Neural cell (in vitro differentiated cells): ENCODE measurements around the gene CDH8. TPM values are rescaled to one million over a fixed set of nuclear protein-coding genes. Genes with fewer than 3 reads are reported as not detected.

Experiments used
- H2AFZ ChIP-seq: fragments of 200-600, 300-800 bp; sonication (generic), shearing (Covaris generic); 2 replicates; pipeline ENCODE4 v1.6.0; 2014; ENCODE audit warnings: low read depth, mild to moderate bottlenecking, antibody characterized with exemption, low read length, moderate library complexity
- H3F3A ChIP-seq: fragments of 200-600 bp; shearing (Covaris generic); 2 replicates; pipeline ENCODE4 v1.6.1; 2016; ENCODE audit warnings: mild to moderate bottlenecking, moderate library complexity, mixed read lengths, antibody characterized with exemption, low read length; ENCODE audit not compliant: insufficient read depth, poor library complexity, severe bottlenecking
- H3K27ac ChIP-seq: fragments of 200-600, 300-800 bp; sonication (generic), shearing (Covaris generic); 2 replicates; pipeline ENCODE4 v1.5.1; 2014; ENCODE audit warnings: mild to moderate bottlenecking, low read length, moderate library complexity
- H3K27me3 ChIP-seq: fragments of 300-800, 200-600 bp; sonication (generic), shearing (Covaris generic); 2 replicates; pipeline ENCODE4 v1.6.0; 2014; ENCODE audit warnings: mild to moderate bottlenecking, low read depth, low read length, moderate library complexity; ENCODE audit not compliant: insufficient read depth
- H3K36me3 ChIP-seq: fragments of 300-800, 200-600 bp; sonication (generic), shearing (Covaris generic); 2 replicates; pipeline ENCODE4 v1.5.1; 2014; ENCODE audit warnings: mild to moderate bottlenecking, antibody characterized with exemption, low read length, moderate library complexity; ENCODE audit not compliant: insufficient read depth
- H3K4me2 ChIP-seq: fragments of 300-800, 200-600 bp; sonication (generic), shearing (Covaris generic); 2 replicates; pipeline ENCODE4 v1.6.0; 2014; ENCODE audit warnings: mild to moderate bottlenecking, low read length
- H3K4me3 ChIP-seq: fragments of 300-800, 200-600 bp; sonication (generic), shearing (Covaris generic); 2 replicates; pipeline ENCODE4 v1.5.1; 2014; ENCODE audit warnings: mild to moderate bottlenecking, low read length, moderate library complexity
- H3K79me2 ChIP-seq: fragments of 200-600 bp; shearing (Covaris generic); replicated peaks from 2 replicates; pipeline ENCODE4 v1.6.0; 2014; ENCODE audit warnings: mild to moderate bottlenecking, low read length, moderate library complexity; ENCODE audit not compliant: insufficient read depth
- H3K9ac ChIP-seq: fragments of 300-800, 200-600 bp; sonication (generic), shearing (Covaris generic); 2 replicates; pipeline ENCODE4 v1.6.1; 2016; ENCODE audit warnings: mild to moderate bottlenecking, low read length, mixed read lengths
- H3K9me2 ChIP-seq: fragments of 200-600 bp; shearing (Covaris generic); 2 replicates; pipeline ENCODE4 v1.6.1; 2016; ENCODE audit warnings: mild to moderate bottlenecking, low read length, mixed read lengths; ENCODE audit not compliant: insufficient read depth
- H3K9me3 ChIP-seq: fragments of 200-600, 300-800 bp; sonication (generic), shearing (Covaris generic); 2 replicates; pipeline ENCODE4 v1.6.1; 2016; ENCODE audit warnings: mild to moderate bottlenecking, mixed run types, low read length, moderate library complexity, mixed read lengths
- H4K20me1 ChIP-seq: fragments of 200-600 bp; shearing (Covaris generic); 2 replicates; pipeline ENCODE4 v1.6.1; 2016; ENCODE audit warnings: mild to moderate bottlenecking, mixed run types; ENCODE audit not compliant: insufficient read depth
- EP300 ChIP-seq: fragments of 450-650 bp; conservative IDR thresholded peaks from 2 replicates; pipeline ENCODE4 v1.6.1; 2014; ENCODE audit warnings: antibody characterized with exemption, mild to moderate bottlenecking, moderate library complexity; ENCODE audit not compliant: poor library complexity, severe bottlenecking
- MXI1 ChIP-seq: fragments of 450-650 bp; conservative IDR thresholded peaks from 2 replicates; pipeline ENCODE4 v1.6.1; 2014; ENCODE audit warnings: antibody characterized with exemption, mild to moderate bottlenecking; ENCODE audit not compliant: poor library complexity, severe bottlenecking
- POLR2AphosphoS5 ChIP-seq: IDR thresholded peaks from 2 replicates; pipeline ENCODE4 v1.6.1; 2012
- SMC3 ChIP-seq: fragments of 450-650 bp; conservative IDR thresholded peaks from 2 replicates; pipeline ENCODE4 v1.6.1; 2014; ENCODE audit warnings: antibody characterized with exemption, mild to moderate bottlenecking, moderate library complexity; ENCODE audit not compliant: poor library complexity
- TAF1 ChIP-seq: IDR thresholded peaks from 2 replicates; pipeline ENCODE4 v1.6.1; 2012; ENCODE audit warnings: low read depth
- polyA plus RNA-seq: library from polyadenylated mRNA; depleted of rRNA; stranded (reverse); fragments of >200 nt; gene quantifications from 2 replicates; pipeline ENCODE4 v1.2.3, GENCODE V29; 2014
- TF ChIP-seq, protein P1 (sequence below): IDR thresholded peaks from 2 replicates; pipeline ENCODE4 v1.6.1; 2012; ENCODE audit warnings: borderline replicate concordance
- TF ChIP-seq, protein P2 (sequence below): fragments of 450-650 bp; IDR thresholded peaks from 2 replicates; pipeline ENCODE4 v1.5.1; 2014; ENCODE audit warnings: antibody characterized with exemption, mild to moderate bottlenecking, moderate library complexity; ENCODE audit not compliant: poor library complexity, severe bottlenecking

CDH8 gene
- polyA plus RNA-seq, 1 donor from 2014 or later, result 5.0 TPM

GRCh38 chr16:61831351-61831917 is 204.8 kb downstream of the CDH8 start:
- TF ChIP-seq, protein P1, sequence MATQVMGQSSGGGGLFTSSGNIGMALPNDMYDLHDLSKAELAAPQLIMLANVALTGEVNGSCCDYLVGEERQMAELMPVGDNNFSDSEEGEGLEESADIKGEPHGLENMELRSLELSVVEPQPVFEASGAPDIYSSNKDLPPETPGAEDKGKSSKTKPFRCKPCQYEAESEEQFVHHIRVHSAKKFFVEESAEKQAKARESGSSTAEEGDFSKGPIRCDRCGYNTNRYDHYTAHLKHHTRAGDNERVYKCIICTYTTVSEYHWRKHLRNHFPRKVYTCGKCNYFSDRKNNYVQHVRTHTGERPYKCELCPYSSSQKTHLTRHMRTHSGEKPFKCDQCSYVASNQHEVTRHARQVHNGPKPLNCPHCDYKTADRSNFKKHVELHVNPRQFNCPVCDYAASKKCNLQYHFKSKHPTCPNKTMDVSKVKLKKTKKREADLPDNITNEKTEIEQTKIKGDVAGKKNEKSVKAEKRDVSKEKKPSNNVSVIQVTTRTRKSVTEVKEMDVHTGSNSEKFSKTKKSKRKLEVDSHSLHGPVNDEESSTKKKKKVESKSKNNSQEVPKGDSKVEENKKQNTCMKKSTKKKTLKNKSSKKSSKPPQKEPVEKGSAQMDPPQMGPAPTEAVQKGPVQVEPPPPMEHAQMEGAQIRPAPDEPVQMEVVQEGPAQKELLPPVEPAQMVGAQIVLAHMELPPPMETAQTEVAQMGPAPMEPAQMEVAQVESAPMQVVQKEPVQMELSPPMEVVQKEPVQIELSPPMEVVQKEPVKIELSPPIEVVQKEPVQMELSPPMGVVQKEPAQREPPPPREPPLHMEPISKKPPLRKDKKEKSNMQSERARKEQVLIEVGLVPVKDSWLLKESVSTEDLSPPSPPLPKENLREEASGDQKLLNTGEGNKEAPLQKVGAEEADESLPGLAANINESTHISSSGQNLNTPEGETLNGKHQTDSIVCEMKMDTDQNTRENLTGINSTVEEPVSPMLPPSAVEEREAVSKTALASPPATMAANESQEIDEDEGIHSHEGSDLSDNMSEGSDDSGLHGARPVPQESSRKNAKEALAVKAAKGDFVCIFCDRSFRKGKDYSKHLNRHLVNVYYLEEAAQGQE, result peak; percentile 44
- TF ChIP-seq POLR2AphosphoS5, result peak; percentile 75
- no peak for TF ChIP-seq SMC3
- TF ChIP-seq EP300, result peak; percentile 94
- H2AFZ ChIP-seq, result no peak overlapping the region
- no peaks in the 10 kb centered on the region for H3K9me3 ChIP-seq
- H3K9ac ChIP-seq, result no peak overlapping the region
- H3K9me2 ChIP-seq, result no peaks in the 10 kb centered on the region
- H3K4me2 ChIP-seq, result no peak overlapping the region
- H3K27me3 ChIP-seq, result no peaks in the 10 kb centered on the region
- no peaks in the 10 kb centered on the region for H3K36me3 ChIP-seq
- no peaks in the 10 kb centered on the region for H3K79me2 ChIP-seq
- H4K20me1 ChIP-seq, result no peaks in the 10 kb centered on the region
- H3F3A ChIP-seq, result peaks cover 8% of the 10 kb centered on the region
- H3K27ac ChIP-seq, result peak overlapping the region; percentile 52
- no peak overlapping the region for H3K4me3 ChIP-seq

- no peaks in the 10 kb centered on the region for H3K36me3 ChIP-seq
- no peak overlapping the region for H3K27ac ChIP-seq
Observed at GRCh38 chr16:61829631-61830030, 206.6 kb downstream of the CDH8 start.

DNA sequence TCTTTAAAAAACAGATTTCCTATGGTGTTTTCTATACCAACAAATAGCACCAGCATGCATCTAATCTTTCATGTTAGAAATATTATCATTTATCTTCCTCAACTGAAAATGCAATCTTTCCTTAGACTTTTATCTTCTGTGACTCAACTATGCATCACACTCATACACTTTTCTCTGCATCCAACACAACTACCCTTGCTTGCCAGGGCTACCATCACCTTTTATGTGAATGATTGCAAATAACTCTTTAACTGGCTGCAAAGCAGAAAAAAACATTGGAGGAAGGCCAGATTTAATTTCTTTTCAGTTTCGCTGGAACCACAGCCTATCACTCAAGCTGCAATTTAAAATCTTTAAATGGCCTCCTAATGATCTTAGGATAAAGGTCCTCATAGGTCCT is 212.9 kb downstream of the CDH8 start:
- Histone ChIP-seq H3K9me3 (no peaks in the 10 kb centered on the region), H4K20me1 (no peaks in the 10 kb centered on the region), H3K4me2 (no peak overlapping the region), H3K27ac (no peak overlapping the region), H3K79me2 (no peaks in the 10 kb centered on the region), H3K9ac (no peak overlapping the region), H3K4me3 (no peak overlapping the region), H3K36me3 (no peaks in the 10 kb centered on the region), H3K27me3 (no peaks in the 10 kb centered on the region), H3K9me2 (no peaks in the 10 kb centered on the region), H2AFZ (no peak overlapping the region), H3F3A (no peaks in the 10 kb centered on the region)
- TF ChIP-seq MXI1, result no peak
- TF ChIP-seq, protein P1, result no peak

More at GRCh38 chr16:61829631-61830030, 206.6 kb downstream of the CDH8 start:
- Histone ChIP-seq H3K79me2 (no peaks in the 10 kb centered on the region), H4K20me1 (no peaks in the 10 kb centered on the region), H3K4me2 (no peak overlapping the region), H3K9me2 (no peaks in the 10 kb centered on the region), H3K9ac (no peak overlapping the region), H3K27me3 (no peaks in the 10 kb centered on the region), H2AFZ (no peak overlapping the region), H3K4me3 (no peak overlapping the region), H3K9me3 (no peaks in the 10 kb centered on the region), H3F3A (peaks cover 8% of the 10 kb centered on the region)
- TF ChIP-seq TAF1 (no peak), MXI1 (no peak)
- TF ChIP-seq, protein P2, sequence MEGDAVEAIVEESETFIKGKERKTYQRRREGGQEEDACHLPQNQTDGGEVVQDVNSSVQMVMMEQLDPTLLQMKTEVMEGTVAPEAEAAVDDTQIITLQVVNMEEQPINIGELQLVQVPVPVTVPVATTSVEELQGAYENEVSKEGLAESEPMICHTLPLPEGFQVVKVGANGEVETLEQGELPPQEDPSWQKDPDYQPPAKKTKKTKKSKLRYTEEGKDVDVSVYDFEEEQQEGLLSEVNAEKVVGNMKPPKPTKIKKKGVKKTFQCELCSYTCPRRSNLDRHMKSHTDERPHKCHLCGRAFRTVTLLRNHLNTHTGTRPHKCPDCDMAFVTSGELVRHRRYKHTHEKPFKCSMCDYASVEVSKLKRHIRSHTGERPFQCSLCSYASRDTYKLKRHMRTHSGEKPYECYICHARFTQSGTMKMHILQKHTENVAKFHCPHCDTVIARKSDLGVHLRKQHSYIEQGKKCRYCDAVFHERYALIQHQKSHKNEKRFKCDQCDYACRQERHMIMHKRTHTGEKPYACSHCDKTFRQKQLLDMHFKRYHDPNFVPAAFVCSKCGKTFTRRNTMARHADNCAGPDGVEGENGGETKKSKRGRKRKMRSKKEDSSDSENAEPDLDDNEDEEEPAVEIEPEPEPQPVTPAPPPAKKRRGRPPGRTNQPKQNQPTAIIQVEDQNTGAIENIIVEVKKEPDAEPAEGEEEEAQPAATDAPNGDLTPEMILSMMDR, result no peak
